K562 (cell line): ENCODE data around the gene ZRANB1. TPM values are rescaled to one million over a fixed set of nuclear protein-coding genes. Genes with fewer than 3 reads are reported as not detected.

Experiments used
- ATAC-seq: fragments of 200-7000 bp; cut with Tn5 transposase; 3 replicates; pipeline ENCODE4 v1.9.1; 2020; ENCODE audit warnings: moderate library complexity
- BruUV-seq: library from RNA; stranded (reverse); fragments of 400-500 nt; replicated peaks from 2 replicates; lab custom pipeline; 2021; lab: Mats Ljungman, UMichigan
- CTCF ChIA-PET: fragments of 300-600 bp; formaldehyde crosslinking; extraction: SDS; loops from one replicate; lab custom pipeline; 2021; ENCODE audit warnings: low intra/inter-chr PET ratio; lab: Yijun Ruan, JAX
- POLR2A ChIA-PET: fragments of 300-600, 350-650 bp; sonication (Branson Sonifier 250); formaldehyde crosslinking; extraction: SDS; loops from one replicate; lab custom pipeline; 2021; ENCODE audit warnings: antibody characterized with exemption, inconsistent platforms; lab: Yijun Ruan, JAX
- DNase-seq, 4 experiments: peaks; one replicate each; pipeline versions ENCODE4 v3.0.0 to v3.0.0-alpha.2; 2011 to 2018; ENCODE audit warnings: low spot score in 3 of 4, mixed read lengths in 3 of 4; ENCODE audit errors: extremely low read depth in 1 of 4
- FAIRE-seq: peaks from 2 replicates; lab custom pipeline; 2011; peaks lifted over from hg19 to GRCh38; lab: Jason Lieb, UNC
- H2AFZ ChIP-seq: 2 replicates; pipeline ENCODE4 v1.6.0; 2011; ENCODE audit warnings: low read depth, low read length, control low read depth, inconsistent platforms
- H3K27ac ChIP-seq: fragments of 200-600 bp; 3 replicates; pipeline ENCODE4 v1.8.0; 2011; ENCODE audit warnings: low read depth, mild to moderate bottlenecking, control low read depth, inconsistent platforms, low read length, moderate library complexity, mixed read lengths; ENCODE audit errors: extremely low read depth
- H3K27me3 ChIP-seq, 2 experiments: fragments of 300-600 bp in 1 of 2; 2 replicates in 1 of 2; 3 replicates in 1 of 2; pipeline versions ENCODE4 v1.6.0 to v1.8.0; 2011; ENCODE audit warnings: inconsistent platforms in 2 of 2, low read length in 2 of 2, mild to moderate bottlenecking in 1 of 2, mixed read lengths in 1 of 2, moderate library complexity in 1 of 2; ENCODE audit not compliant: control insufficient read depth in 2 of 2, insufficient read depth in 2 of 2
- H3K36me3 ChIP-seq: fragments of 300-600 bp; 3 replicates; pipeline ENCODE4 v1.8.0; 2011; ENCODE audit warnings: mild to moderate bottlenecking, low read length, inconsistent platforms; ENCODE audit not compliant: control insufficient read depth, insufficient read depth
- H3K4me1 ChIP-seq, 2 experiments: fragments of 200-600 bp in 1 of 2; replicated peaks in 1 of 2; 2 replicates in 1 of 2; 3 replicates in 1 of 2; pipeline versions ENCODE4 v1.5.1 to v1.8.0; 2011; ENCODE audit warnings: inconsistent platforms in 2 of 2, low read length in 2 of 2, mild to moderate bottlenecking in 1 of 2, mixed read lengths in 1 of 2, moderate library complexity in 1 of 2; ENCODE audit not compliant: control insufficient read depth in 2 of 2, insufficient read depth in 2 of 2
- H3K4me2 ChIP-seq: 2 replicates; pipeline ENCODE4 v1.6.1; 2011; ENCODE audit warnings: low read length, control low read depth, inconsistent platforms, mixed read lengths; ENCODE audit not compliant: insufficient read depth
- H3K4me3 ChIP-seq: fragments of 200-600 bp; sonication (generic), shearing (Covaris generic); 2 replicates; pipeline ENCODE4 v1.5.1; 2016; ENCODE audit warnings: control low read depth, inconsistent platforms
- H3K79me2 ChIP-seq: fragments of 200-600 bp; 3 replicates; pipeline ENCODE4 v1.8.0; 2011; ENCODE audit warnings: low read length, inconsistent platforms; ENCODE audit not compliant: control insufficient read depth, insufficient read depth
- H3K9ac ChIP-seq, 2 experiments: 2 replicates each; pipeline versions ENCODE4 v1.6.0 to v1.6.1; 2011; ENCODE audit warnings: low read depth in 2 of 2, low read length in 2 of 2, control low read depth in 1 of 2, inconsistent platforms in 1 of 2, mild to moderate bottlenecking in 1 of 2, mixed read lengths in 1 of 2; ENCODE audit not compliant: insufficient read depth in 1 of 2
- H3K9me1 ChIP-seq: one replicate; pipeline ENCODE4 v1.6.0; 2011; ENCODE audit warnings: inconsistent platforms, mild to moderate bottlenecking, low read length, moderate library complexity; ENCODE audit not compliant: control insufficient read depth, insufficient read depth
- H3K9me3 ChIP-seq: replicated peaks from 2 replicates; pipeline ENCODE4 v1.5.1; 2011; ENCODE audit warnings: low read depth, low read length, inconsistent platforms; ENCODE audit not compliant: control insufficient read depth, insufficient read depth
- H4K20me1 ChIP-seq: replicated peaks from 2 replicates; pipeline ENCODE4 v1.6.1; 2011; ENCODE audit warnings: low read length, inconsistent platforms, mixed read lengths; ENCODE audit not compliant: control insufficient read depth, insufficient read depth
- RBM25 ChIP-seq: fragments of 200-400 bp; formaldehyde crosslinking; IDR thresholded peaks from 2 replicates; pipeline ENCODE4 v1.6.1; 2018; ENCODE audit warnings: low read length, low read depth, moderate library complexity; ENCODE audit not compliant: severe bottlenecking
- RBM39 ChIP-seq: fragments of 200-400 bp; formaldehyde crosslinking; optimal IDR thresholded peaks from 2 replicates; pipeline ENCODE3; 2018; ENCODE audit warnings: low read depth, low read length
- TEAD4 ChIP-seq, 2 experiments: sonication (generic) in 1 of 2; formaldehyde crosslinking in 1 of 2; IDR thresholded peaks; 2 replicates each; pipeline versions ENCODE4 v1.6.1 to v1.8.0; 2012 to 2022; ENCODE audit warnings: borderline replicate concordance in 1 of 2, inconsistent platforms in 1 of 2, low read length in 1 of 2, mild to moderate bottlenecking in 1 of 2, missing genetic modification reagents in 1 of 2
- ZNF717 ChIP-seq: fragments of 250-450 bp; sonication (Bioruptor Pico); IDR thresholded peaks from 2 replicates; pipeline ENCODE4 v1.5.0; 2021
- WGBS: fragments of 100-300 bp; shearing (Covaris generic); methylation state at CpG from one replicate; pipeline ENCODE4 v1.1.6; 2016; ENCODE audit warnings: low coverage, mixed read lengths; ENCODE audit not compliant: insufficient coverage; ENCODE audit errors: missing lambda C conversion rate; 5-methylcytosine and 5-hydroxymethylcytosine counted together
- in situ Hi-C: fragments of 300-500 bp; cut with MboI; formaldehyde crosslinking; loops from 4 replicates; pipeline ENCODE4 v1.15.0; 2018; ENCODE audit warnings: inconsistent platforms, mixed read lengths
- intact Hi-C: fragments of 100-400 bp; cut with micrococcal nuclease; formaldehyde crosslinking; loops from 2 replicates; pipeline ENCODE4 v1.14.2; 2022
- polyA plus RNA-seq, 8 experiments: library from polyadenylated mRNA; depleted of rRNA in 4 of 8; stranded (reverse) in 5 of 8; unstranded in 3 of 8; fragments of >200 nt; fragmentation: Nextera tagmentation in 2 of 8; fragmentation: Illumina TruSeq in 1 of 8; extraction: Ambion mirVana in 2 of 8; extraction: Trizol in 1 of 8; gene quantifications; 2 replicates each; pipeline versions ENCODE4 v1.2.1 to v1.2.3, GENCODE V29; 2011 to 2014; ENCODE audit warnings: inconsistent platforms in 1 of 8, missing spikeins in 1 of 8
- total RNA-seq, 7 experiments: library from RNA; depleted of rRNA in 6 of 7; stranded (reverse); fragments of >200 nt in 6 of 7; fragmentation: Illumina TruSeq in 2 of 7; extraction: Trizol in 2 of 7; gene quantifications; 2 replicates each; pipeline versions ENCODE4 v1.2.1 to v1.2.3, GENCODE V29; 2011 to 2021; ENCODE audit warnings: low replicate concordance in 1 of 7

Gene ZRANB1
- total and polyA plus RNA-seq, 9 of the 15 experiments (the other 6 are each of a cell fraction or from before 2014, with no cell fraction given), result 0.07 to 1.1 (median 0.64) TPM

- no CpG with 5 or more reads among the region's 16 CpGs for WGBS
- POLR2A ChIA-PET, result no interaction called here
- H3K36me3 ChIP-seq, result no peaks in the 10 kb centered on the region
- H3K9ac ChIP-seq, result no peak overlapping the region
- H3K9me1 ChIP-seq, result no peaks in the 10 kb centered on the region
- no peaks in the 10 kb centered on the region for H3K79me2 ChIP-seq
- TF ChIP-seq RBM39, result no peak
- TF ChIP-seq ZNF717 (CRISPR knock-in tag), result no peak
- no peak for TF ChIP-seq RBM25
- no peak for TF ChIP-seq TEAD4 (IDR thresholded peaks at IDR 0.05; ENCODE audit: low read length)
- no peak for TF ChIP-seq TEAD4 (CRISPR knock-in tag; IDR thresholded peaks at IDR 0.05; ENCODE audit: borderline replicate concordance)
- TF ChIP-seq, all 486 proteins: peak for 0
- CTCF ChIA-PET, result no interaction called here
- H3K27ac ChIP-seq, result no peak overlapping the region
- FAIRE-seq (no peak), ATAC-seq (no peak), DNase-seq (no peak)
- in situ Hi-C loops (no loop called here), intact Hi-C loops (no loop called here)
- no peak overlapping the region for H3K4me3 ChIP-seq
- H3K9me3 ChIP-seq, result no peaks in the 10 kb centered on the region
- H3K4me1 ChIP-seq, result no peaks in the 10 kb centered on the region
- no peak overlapping the region for H3K4me2 ChIP-seq
- no peak overlapping the region for H2AFZ ChIP-seq
- BruUV-seq, result no TSS peak
- no peaks in the 10 kb centered on the region for H4K20me1 ChIP-seq
- H3K27me3 ChIP-seq, result no peaks in the 10 kb centered on the region
These were observed 56.8 kb downstream of the ZRANB1 start for GRCh38 chr10:124998624-124999291.
